GM12878 (cell line): ENCODE results near the gene PGAP3. TPM values are rescaled to one million over a fixed set of nuclear protein-coding genes. Genes with fewer than 3 reads are reported as not detected.
A peak's percentile ranks its signal among the peaks of the same experiment; 100 is the strongest.

Experiments used
- BCL11A ChIP-seq: IDR thresholded peaks from 2 replicates; pipeline ENCODE4 v1.6.1; 2011; ENCODE audit warnings: low read depth, low read length
- FOXM1 ChIP-seq: IDR thresholded peaks from 2 replicates; pipeline ENCODE4 v1.6.1; 2012; ENCODE audit warnings: low read depth, mild to moderate bottlenecking, inconsistent platforms, low read length, moderate library complexity
- HSF1 ChIP-seq: fragments of 150-350 bp; IDR thresholded peaks from 2 replicates; pipeline ENCODE4 v1.6.1; 2014; ENCODE audit warnings: mild to moderate bottlenecking, low read depth, low read length
- NBN ChIP-seq: fragments of 450-650 bp; IDR thresholded peaks from 2 replicates; pipeline ENCODE4 v1.6.1; 2016
- NR2F1 ChIP-seq: fragments of 450-650 bp; conservative IDR thresholded peaks from 2 replicates; pipeline ENCODE4 v1.6.1; 2017; ENCODE audit warnings: mild to moderate bottlenecking
- RAD21 ChIP-seq: IDR thresholded peaks from 2 replicates; pipeline ENCODE4 v1.6.1; 2011; ENCODE audit warnings: mild to moderate bottlenecking, low read depth, low read length, moderate library complexity; ENCODE audit not compliant: insufficient read depth
- RELA ChIP-seq: fragments of 450-650 bp; IDR thresholded peaks from 2 replicates; pipeline ENCODE4 v1.8.0; 2014; ENCODE audit warnings: borderline replicate concordance; ENCODE audit not compliant: partially characterized antibody
- SKIL ChIP-seq: fragments of 450-650 bp; IDR thresholded peaks from 2 replicates; pipeline ENCODE4 v1.6.1; 2017; ENCODE audit warnings: mild to moderate bottlenecking, low read depth, inconsistent platforms; ENCODE audit not compliant: poor library complexity, severe bottlenecking
- SMARCA5 ChIP-seq: fragments of 450-650 bp; IDR thresholded peaks from 2 replicates; pipeline ENCODE4 v1.6.1; 2017; ENCODE audit warnings: mild to moderate bottlenecking
- SP1 ChIP-seq: IDR thresholded peaks from one replicate; pipeline ENCODE4 v1.6.1; 2011; ENCODE audit warnings: low read depth, low read length
- SPI1 ChIP-seq: IDR thresholded peaks from 2 replicates; pipeline ENCODE4 v1.6.1; 2011; ENCODE audit warnings: low read depth, mild to moderate bottlenecking, low read length, moderate library complexity, borderline replicate concordance; ENCODE audit not compliant: insufficient read depth
- STAT1 ChIP-seq: fragments of 450-650 bp; conservative IDR thresholded peaks from 2 replicates; pipeline ENCODE4 v1.6.1; 2014; ENCODE audit warnings: antibody characterized with exemption, mild to moderate bottlenecking
- ZNF24 ChIP-seq: fragments of 450-650 bp; IDR thresholded peaks from 2 replicates; pipeline ENCODE4 v1.6.1; 2017; ENCODE audit warnings: antibody characterized with exemption, mild to moderate bottlenecking
- ZNF592 ChIP-seq: fragments of 450-650 bp; IDR thresholded peaks from 2 replicates; pipeline ENCODE4 v1.6.1; 2017; ENCODE audit warnings: mild to moderate bottlenecking, moderate library complexity
- polyA plus RNA-seq, 11 experiments: library from polyadenylated mRNA; depleted of rRNA in 4 of 11; unstranded in 6 of 11; stranded (reverse) in 5 of 11; fragments of >200 nt; fragmentation: Nextera tagmentation in 4 of 11; fragmentation: Illumina TruSeq in 1 of 11; extraction: Ambion mirVana in 4 of 11; extraction: Trizol in 1 of 11; gene quantifications; 1 replicate in 1 of 11; 2 replicates in 10 of 11; pipeline versions ENCODE4 v1.2.1 to v1.2.3, GENCODE V29; 2011 to 2016; ENCODE audit warnings: inconsistent platforms in 2 of 11, missing spikeins in 2 of 11, low read depth in 1 of 11
- total RNA-seq, 4 experiments: library from RNA; depleted of rRNA in 3 of 4; stranded (reverse); fragments of >200 nt in 3 of 4; fragmentation: Illumina TruSeq in 1 of 4; extraction: Trizol in 1 of 4; gene quantifications; 2 replicates each; pipeline versions ENCODE4 v1.2.1 to v1.2.3, GENCODE V29; 2013 to 2021
- TF ChIP-seq, protein P1 (sequence below): IDR thresholded peaks from 2 replicates; pipeline ENCODE4 v1.6.1; 2012; ENCODE audit warnings: low read depth, low read length, improper control_type of control experiment
- TF ChIP-seq, protein P2 (sequence below): IDR thresholded peaks from 2 replicates; pipeline ENCODE4 v1.6.1; 2011; ENCODE audit warnings: low read depth, mild to moderate bottlenecking, low read length, moderate library complexity, borderline replicate concordance; ENCODE audit errors: extremely low read depth

PGAP3 gene
- total and polyA plus RNA-seq, 10 of the 15 experiments (the other 5 are each of a cell fraction or from before 2014, with no cell fraction given): 0.21 to 10.0 (median 5.3) TPM

GRCh38 chr17:39621523-39622379, 66.1 kb downstream of the PGAP3 start (continued):
- TF ChIP-seq RAD21: peak; percentile 95
- peak; percentile 66 for TF ChIP-seq ZNF24
- TF ChIP-seq RELA: peak; percentile 46
- TF ChIP-seq STAT1: peak; percentile 78; the same call in 1 of the 2 replicates
- TF ChIP-seq NR2F1: 0 out of 2 replicates have a peak, but pooled peaks have one; percentile 22
- TF ChIP-seq, protein P1, sequence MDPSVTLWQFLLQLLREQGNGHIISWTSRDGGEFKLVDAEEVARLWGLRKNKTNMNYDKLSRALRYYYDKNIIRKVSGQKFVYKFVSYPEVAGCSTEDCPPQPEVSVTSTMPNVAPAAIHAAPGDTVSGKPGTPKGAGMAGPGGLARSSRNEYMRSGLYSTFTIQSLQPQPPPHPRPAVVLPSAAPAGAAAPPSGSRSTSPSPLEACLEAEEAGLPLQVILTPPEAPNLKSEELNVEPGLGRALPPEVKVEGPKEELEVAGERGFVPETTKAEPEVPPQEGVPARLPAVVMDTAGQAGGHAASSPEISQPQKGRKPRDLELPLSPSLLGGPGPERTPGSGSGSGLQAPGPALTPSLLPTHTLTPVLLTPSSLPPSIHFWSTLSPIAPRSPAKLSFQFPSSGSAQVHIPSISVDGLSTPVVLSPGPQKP: peak; percentile 29; the same call in 1 of the 2 replicates
- 0 out of 2 replicates have a peak, but pooled peaks have one; percentile 4 for TF ChIP-seq BCL11A
- peak; percentile 94 for TF ChIP-seq ZNF592
- TF ChIP-seq, protein P2, sequence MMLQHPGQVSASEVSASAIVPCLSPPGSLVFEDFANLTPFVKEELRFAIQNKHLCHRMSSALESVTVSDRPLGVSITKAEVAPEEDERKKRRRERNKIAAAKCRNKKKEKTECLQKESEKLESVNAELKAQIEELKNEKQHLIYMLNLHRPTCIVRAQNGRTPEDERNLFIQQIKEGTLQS: peak; percentile 70; the same call in 1 of the 2 replicates
- TF ChIP-seq HSF1: 0 out of 2 replicates have a peak, but pooled peaks have one; percentile 29
- TF ChIP-seq SP1: peak; percentile 27
- TF ChIP-seq SMARCA5: peak; percentile 98
- TF ChIP-seq SPI1: 0 out of 2 replicates have a peak, but pooled peaks have one; percentile 6
- peak; percentile 66; the same call in 1 of the 2 replicates for TF ChIP-seq FOXM1
- TF ChIP-seq SKIL: peak; percentile 44
- TF ChIP-seq NBN: 0 out of 2 replicates have a peak, but pooled peaks have one; percentile 59
